Superior temporal gyrus (tissue), 1 donor: ENCODE data around the gene RAD51B.
A peak's percentile ranks its signal among the peaks of the same experiment; 100 is the strongest.
"Not testable (repeated sequence)": the region's sequence is repeated elsewhere in the genome, so short reads cannot be mapped to it uniquely, and the experiment has no call there.

Experiments used
- DNase-seq: peaks from one replicate; pipeline ENCODE4 v3.0.0-alpha.2; 2016; ENCODE audit errors: extremely low spot score

Gene RAD51B

DNA sequence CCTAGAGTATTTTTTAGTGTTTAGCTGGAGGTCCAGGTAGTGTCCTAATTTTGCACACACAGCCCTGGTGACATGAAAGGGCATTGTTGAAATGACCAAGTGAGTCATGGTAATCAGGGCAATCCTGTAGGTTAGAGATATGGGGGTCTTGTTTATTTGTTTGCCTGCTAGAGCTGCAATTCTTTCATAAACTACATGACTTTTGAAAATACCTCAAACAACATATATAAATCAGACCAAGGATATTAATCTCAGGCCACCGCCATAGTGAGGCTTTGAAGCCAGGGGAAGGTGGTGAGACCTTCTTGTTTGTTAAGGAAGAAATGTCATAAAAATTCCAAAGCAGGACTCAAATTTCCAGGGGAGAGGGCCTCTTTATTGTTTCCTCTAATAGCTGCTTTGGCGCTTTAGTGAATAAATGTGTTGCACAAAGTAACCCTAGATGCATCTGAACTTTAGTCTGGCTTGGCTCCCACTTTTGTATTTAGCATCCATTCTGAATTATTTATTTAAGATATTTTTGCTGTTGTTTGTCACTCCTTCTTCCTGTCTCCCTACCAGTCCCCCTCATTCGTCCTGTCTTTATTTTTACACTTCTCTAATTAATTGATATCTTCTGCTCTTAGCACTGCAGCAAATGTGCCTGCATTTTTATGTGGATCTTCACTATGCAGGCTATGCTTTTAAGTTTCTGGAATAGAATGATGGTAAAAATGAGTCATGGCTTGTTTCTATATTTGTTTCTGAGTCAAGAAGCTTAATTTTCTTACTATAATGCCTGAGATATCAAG is 430.3 kb downstream of the RAD51B start:
- DNase-seq: peak; percentile 56

DNA sequence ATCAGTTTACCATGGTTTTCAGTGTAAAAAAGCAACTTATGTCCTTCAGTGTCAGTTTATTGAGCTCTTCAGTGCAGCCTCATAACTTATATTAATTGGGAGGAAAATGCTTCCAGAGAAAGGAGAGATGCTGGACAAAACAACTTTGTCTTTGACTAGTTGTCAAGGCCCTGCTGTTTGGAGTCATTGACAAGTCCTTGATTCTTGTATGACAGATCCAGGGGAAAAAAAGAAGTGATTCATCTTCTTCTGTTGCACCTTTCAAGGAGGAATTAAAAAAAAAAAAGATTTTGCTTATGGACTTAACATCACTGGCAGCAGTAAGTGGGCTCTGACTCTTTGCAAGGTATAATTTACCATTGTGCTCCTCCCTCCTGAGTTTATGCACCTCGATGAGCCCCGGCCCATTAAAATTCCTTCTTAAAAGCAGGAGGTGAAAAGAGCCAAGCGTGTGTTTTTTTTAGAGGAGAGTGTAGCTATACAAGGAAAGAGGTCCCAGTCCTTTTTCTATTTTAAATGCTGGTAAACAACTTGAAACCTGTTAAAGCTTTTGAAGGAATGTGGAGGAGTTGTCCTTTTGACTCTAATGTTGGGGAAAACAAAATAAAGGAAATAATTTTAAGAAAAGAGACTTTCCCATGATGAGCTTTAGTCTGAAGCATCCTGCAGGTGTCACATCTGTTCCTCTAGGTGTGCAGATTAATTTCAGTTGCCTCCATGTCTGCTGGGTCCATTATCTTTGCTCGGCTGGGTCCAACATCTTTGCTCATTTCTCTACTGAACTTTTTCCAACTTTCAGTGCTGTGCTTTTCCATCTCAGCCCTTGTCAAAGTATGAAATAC is 431.6 kb downstream of the RAD51B start:
- no peak for DNase-seq

DNA sequence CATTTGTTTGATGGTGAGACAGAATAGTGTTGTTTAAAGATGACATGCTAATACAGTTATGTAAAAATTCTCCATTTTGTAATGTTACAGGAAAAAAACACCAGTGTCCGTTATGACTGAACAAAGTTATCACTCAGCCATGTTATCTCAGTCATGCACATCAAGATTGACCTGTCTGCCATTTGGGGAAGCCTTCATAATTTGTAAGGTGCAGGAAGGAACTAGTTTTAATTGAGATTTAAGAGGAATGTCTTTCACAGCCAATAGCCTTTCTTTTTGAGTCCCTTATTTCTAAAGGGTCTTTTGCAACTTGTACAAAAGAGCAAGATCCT is 432.2 kb downstream of the RAD51B start:
- DNase-seq: no peak

DNA sequence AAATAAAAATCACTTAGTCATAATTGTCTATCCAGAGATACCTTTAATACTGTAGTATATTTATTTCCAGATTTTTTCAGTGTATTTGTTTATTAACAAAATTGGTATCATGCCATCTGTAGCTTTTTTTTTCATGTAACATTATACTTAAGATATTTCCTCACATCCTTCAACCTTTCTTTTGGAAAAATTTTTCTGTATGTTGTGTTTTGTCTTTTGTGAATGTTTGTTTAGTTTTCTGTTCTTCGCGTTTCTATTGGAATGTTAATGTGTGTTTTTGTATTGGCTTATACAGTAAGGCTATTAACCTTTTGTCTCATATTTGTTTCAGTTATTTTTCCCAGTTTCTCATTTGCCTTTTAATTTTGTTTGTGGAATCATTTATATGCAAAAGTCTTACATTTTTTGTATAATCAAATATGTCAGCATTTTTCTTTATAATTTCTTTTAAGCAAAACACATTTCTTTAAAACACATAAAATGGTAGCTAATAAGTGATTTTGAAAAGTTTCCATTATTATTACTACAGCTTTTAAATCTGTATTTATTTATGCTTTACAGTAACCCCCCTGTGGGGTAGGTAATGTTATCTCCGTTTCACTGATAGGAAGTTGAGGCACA is 433.7 kb downstream of the RAD51B start:
- DNase-seq: no peak

DNA sequence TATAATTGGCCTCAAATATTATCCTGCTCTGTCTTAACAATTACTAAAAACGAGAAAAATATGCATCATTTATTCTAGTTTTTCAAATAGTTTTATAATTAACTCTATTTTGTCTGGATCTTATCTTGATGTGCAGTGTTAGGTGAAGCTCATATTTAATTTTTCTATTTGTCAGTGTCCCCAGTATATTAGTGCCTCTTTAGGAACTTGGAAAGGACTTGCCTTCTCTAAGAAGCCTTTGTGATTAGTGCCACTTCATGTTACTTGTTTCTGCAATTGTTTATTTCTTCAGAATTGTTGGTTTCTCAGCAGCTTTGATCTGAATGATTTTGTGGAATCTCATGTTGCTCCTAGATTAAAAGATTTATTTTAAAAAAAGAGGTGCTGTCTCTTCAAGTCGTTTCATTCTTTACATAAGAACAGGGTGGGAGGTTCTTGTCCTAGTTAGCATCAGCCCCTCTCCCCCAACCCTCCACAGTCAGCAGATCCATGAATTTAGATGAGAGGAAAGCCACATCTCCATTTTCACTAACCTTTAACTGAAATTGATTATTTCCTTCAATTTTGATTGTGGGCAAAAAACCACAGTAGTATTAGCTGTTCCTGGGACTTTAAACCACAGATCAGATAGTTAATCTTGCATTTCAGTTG is 434.4 kb downstream of the RAD51B start:
- DNase-seq: no peak

DNA sequence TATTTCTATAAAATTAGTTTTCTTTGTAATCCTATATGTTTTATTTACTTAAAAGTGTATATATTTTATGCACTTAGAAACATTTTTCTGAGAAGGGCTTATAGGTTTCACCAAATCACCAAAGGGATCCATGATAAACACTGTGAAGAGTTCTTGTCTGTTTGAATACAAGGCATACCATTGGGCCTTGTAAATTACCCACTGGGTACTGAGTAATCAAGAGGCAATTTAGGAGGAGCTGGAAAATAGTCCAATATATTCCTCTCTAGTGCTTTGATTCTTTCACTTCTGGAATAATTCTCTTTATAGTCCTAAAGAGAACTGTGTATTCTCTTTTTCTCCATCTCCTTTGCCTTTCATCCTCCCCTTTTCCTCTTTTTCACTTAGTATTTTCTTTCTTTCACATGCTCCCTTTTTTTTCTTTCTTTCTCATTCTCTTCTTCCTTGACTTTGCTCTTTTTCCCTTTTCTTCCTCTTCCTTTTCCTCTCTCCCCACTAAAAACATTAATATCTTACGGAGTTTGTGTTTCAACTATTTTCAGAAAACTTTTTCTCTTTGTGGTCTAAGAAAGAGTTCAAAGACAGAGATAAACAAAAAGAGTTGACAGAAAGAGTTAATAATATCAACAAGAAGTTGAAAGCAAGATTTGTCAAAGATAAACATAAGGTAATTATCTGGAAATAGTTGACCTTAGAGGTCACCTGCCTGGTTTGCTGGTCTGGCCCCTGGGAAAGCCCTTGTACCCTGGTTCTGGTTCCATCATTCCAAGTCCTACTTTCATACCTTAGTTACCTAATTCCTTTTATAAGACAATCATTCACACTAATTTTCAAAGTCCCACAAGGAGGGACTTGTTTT is 435.3 kb downstream of the RAD51B start:
- DNase-seq: no peak

DNA sequence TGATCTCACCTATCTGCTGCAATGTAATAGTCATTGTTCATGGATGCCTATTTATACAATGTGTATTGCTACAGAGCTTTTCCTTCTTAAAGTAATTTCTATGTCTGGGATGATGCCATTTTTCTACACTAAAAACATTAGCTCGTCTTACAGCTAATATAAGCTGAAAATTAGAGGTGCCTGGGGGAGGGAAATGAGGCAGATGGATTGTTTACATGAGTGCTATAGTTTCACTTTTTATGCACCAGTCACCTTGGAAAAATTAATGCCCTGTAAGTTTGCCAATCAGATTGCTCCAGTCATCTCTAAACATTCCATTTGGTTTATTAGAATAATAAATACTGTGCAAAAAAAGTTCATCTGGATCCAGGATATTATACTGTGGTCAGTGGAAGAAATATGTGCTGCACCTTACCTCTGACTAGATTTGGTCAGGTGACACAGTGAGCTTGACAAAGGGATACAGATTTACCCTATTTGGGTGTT is 436.2 kb downstream of the RAD51B start:
- no peak for DNase-seq

DNA sequence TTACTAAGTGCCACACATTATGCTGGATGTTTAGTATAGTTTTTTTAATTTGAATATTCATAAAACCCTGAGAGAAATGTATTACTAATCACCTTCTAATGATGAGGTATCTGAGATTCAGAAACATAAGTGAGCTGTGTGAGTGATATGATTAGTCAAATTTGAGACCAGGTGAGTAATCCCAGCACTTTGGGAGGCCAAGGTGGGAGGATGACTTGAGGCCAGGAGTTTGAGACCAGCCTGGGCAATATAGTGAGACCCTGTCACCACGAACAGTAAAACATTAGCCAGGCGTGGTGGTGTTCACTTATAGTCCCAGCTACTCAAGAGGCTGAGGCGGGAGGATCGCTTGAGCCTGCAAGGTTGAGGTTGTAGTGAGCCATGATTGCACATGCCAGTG is 438.4 kb downstream of the RAD51B start:
- DNase-seq: no peak

DNA sequence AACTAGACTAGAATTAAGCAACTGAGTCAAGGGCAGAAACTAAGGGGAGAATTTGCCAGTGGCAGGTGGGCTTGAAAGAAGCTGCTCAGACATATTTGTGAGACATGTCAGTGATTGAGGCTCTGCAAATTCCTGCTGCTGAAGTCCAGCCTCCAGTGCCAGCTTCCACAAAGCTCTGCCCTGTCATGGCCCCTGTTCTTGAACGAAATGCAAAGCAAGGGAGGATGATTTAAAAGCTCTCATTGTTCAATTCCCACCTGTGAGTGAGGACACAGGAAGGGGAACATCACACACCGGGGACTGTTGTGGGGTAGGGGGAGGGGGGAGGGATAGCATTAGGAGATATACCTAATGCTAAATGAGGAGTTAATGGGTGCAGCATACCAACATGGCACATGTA is 439.4 kb downstream of the RAD51B start:
- DNase-seq: not testable (repeated sequence)

DNA sequence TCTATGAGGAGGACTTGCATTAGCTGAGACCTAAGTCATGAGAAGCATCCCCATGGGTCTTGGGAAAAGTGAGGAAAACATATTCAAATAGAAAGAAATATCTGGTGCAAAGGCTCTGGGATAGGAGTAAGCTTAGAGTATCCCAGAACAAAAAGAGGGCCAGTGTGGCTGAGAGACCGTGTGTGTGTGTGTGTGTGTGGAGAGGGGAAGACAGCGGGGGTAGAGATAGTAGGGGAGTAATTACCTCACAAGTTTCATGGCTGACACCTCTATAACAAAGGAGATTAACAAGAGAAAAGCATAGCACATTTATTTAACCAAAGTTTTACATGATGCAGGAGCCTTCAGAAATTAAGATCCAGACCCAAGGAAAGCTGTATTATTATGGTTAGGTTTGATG is 440.5 kb downstream of the RAD51B start:
- DNase-seq: no peak

DNA sequence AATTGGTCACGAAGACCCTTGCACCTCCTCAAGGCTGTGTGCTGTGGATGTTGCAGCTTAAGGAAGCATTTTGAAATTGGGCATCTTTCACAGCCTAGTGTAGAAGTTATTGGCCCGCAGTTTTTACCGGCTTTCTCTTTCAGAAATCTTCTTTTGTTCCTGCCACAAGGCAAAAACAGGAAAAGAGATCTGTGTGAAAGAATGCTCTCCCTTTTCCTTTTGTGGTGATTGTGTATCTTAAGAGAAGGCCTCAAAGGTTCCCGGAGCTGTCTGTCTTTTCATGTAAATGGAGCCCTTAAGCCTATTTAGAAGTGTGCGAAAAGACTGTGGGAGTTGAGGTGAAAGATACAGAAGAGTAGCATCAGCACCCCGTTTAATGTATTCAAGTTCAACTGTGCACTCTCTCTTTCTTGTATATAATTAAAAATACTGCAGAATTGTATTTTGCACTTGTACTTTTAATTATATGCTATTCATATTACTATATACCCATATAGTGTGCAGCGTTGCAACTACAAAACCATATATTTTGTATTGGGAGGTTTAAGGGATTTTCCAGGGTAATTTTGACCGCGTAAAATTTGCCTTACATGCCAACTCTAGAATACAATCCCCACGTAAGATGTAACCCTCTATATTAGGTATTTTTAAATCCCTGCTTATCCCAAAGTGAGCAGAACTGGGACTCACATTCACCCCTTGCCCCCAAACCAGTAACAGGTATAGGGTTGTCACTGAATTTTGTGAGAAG is 441.7 kb downstream of the RAD51B start:
- DNase-seq: no peak

DNA sequence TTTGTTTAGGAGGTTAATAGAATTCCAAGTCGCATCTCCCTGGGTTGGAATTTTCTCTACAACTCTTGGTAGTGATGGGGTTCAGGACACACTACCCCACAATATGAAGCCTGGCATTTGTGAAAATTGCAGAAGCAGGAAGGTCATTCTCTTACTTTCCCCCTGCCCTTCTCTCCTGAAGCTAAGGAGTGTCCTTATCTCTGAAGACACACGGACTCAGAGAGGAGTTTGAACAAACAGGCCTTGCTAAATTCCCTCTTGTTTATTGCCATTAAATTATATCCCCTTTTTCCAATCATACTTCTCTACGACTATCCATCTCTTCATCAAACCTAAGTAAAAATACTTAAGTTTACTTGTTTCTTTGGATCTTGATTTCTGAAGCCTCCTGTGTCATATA is 443.0 kb downstream of the RAD51B start:
- no peak for DNase-seq

DNA sequence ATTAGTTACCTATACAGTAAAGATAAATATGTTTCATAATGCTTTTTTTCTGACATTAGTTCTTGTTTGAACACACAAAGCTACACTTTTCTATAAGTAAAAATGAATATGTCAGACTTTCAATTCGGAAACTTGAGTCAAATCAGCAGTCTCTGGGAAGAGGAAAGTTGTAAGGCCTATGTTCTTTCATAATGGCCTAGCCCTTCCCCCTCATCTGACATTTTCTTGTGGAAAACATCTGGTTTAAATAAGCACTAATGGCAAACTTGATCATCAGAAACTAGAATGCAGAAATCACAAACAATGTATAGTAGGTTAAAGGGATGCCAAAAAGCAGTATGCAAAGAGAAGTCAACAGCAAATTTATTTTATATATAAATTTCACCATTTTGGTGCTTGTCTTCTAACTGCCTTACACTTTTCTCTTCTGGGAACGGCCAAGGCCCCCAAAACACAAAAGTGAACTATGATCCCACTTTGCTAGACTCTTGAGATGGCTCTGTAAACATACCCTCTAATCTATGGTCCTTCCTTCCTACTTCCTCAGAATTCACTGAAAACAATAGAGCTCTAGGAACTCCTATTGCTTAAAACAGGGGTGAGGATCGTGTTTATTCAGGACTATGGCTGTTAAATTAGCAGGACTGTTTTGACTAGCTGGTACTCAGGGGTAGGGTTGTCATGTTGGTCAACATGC is 444.1 kb downstream of the RAD51B start:
- DNase-seq: no peak

DNA sequence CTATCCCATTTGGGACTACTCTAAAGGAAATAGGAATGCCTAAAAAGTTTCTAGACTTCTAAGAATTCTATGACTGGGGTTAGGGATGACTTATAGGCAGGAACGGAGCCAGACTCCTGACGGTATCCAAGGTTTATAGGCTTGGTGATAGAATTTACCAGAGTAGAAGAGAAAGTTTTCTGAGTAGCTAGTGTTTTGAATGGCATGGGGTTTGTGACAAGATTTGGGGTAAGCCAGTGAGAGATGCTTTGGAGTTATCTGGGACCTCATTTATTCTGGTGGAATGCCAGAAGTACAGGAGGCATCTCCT is 444.6 kb downstream of the RAD51B start:
- no peak for DNase-seq

DNA sequence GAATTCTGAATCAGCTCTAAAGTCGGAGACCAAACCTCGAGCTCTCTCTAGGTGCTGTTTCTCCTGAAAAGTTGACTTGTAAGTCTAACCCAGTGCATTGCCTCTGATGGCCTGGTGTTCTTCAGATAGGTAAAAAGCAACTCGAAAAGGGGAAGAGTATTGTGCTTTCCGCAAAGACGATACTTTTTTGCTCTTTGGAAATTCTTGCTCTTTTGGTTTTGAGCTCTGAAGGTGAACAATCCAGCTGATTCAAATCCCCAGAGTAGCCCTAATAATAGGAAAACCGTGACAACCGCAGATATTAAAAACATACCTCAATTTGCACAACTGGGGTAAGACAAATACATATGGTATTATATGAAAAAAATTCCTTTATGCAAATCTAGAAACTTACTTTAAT is 447.4 kb downstream of the RAD51B start:
- no peak for DNase-seq

DNA sequence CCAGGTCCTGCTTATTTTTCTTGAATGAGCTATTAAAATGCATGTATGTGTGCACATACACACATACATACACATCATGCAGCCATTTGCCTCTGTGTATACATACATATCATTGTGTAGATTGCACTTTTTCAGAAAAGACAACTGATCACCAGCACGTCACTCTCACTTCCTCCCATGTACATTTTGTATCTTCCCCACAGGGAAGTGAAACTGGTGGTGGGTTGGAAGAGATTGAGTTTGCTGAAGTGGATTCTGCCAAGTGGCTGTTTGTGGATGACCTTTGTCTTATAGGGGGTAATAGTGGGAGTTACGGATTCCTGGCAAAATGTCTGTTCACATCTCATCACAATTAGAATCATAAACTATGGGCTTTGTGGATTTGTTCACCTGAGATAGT is 448.6 kb downstream of the RAD51B start:
- peak; percentile 40 for DNase-seq

DNA sequence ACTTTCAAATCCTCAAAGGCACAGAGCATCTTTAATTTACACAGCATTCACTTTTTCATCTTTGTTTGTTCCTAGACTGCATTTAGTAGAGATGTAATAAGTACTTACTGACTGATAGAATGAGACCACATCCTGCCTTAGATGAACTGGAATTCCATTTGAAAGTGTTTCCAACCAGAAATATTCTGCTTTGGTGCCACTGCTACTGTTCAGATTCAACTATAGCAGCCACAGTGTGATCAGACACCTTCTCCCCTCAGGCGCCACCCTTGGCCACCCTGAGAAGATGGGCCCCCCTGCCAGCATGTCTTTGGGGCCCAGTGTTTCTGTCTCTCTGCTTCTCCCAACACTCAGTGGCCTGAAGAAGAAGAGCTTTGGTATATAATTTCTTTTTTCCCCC is 449.1 kb downstream of the RAD51B start:
- DNase-seq: no peak

DNA sequence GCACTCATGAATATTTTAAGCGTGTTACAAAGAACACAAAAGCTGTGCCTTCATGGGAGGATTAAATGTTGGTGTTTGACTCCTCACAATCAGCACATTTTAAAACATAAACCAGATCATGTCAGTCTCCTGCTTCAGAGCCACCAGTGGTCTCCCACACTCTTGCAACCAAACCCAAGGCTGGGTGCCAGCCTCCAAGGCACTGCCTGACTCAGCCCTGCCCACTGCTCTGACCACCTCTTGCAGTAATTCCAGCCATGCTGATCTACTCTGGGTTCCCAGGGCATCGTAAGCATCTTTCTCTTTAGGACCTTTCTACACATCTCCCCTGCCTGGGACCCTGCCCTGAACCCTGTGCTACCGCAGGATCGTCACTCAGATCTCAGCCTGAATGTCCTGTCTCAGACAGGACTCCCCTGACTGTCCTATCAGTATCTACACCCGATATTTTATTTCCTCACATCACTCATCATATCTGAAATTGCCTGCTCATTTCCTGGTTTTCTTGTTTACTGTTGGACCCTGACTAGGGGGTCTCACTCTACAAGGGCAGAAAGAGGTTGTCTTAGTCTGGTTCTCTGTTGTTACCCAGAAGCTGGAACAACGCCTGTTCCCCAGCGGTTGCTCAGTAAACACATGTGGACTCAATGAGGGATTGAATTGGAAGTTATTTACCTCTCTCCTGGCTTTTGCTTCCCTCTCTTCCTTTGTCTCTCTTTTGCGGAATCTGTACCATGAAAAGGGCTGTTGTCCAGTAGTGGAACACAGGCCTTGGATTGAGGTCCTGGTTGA is 449.8 kb downstream of the RAD51B start:
- DNase-seq: no peak

DNA sequence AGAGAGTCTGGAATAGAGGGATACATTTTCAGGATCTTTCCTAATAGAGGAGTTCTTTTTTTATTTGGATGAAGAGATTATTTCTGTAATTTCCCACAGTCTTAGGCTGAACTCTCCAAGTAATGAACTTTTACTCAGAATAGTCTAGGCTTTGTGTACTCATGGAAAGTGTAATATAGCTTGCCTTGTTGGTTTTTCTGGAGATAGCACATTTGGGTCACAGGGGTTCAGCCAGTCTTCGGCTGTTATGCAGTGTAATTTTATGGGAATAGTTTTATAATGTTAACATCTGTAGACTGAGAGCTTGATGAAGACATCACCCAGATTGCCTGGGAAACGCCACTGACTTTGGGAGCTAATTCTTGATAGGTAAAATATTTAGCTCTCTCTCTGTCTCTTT is 450.8 kb downstream of the RAD51B start:
- DNase-seq: no peak
